CD4-positive, alpha-beta memory T cell (primary cell): ENCODE measurements around the gene LMF2. TPM values are rescaled to one million over a fixed set of nuclear protein-coding genes. Genes with fewer than 3 reads are reported as not detected.

ENCODE experiments used
- CTCF ChIA-PET: fragments of 350-600 bp; sonication (Branson Sonifier 250); formaldehyde crosslinking; loops from one replicate; lab custom pipeline; 2021; ENCODE audit warnings: inconsistent platforms; ENCODE audit not compliant: partially characterized antibody; lab: Charles Lee
- POLR2A ChIA-PET: fragments of 350-600 bp; sonication (Branson Sonifier 250); formaldehyde crosslinking; loops from one replicate; lab custom pipeline; 2021; ENCODE audit not compliant: partially characterized antibody; lab: Charles Lee
- DNase-seq, 5 donors: peaks; one replicate each; pipeline versions ENCODE4 v3.0.0 to v3.0.0-alpha.2; 2020 to 2022; ENCODE audit warnings: mixed read lengths in 1 of 5
- H3K27ac ChIP-seq: one replicate; pipeline ENCODE4 v1.7.0; 2013; ENCODE audit warnings: low read depth, low read length
- H3K27me3 ChIP-seq: 2 replicates; pipeline ENCODE4 v1.7.0; 2013; ENCODE audit warnings: mild to moderate bottlenecking, low read length, moderate library complexity; ENCODE audit not compliant: insufficient read depth
- H3K36me3 ChIP-seq: 2 replicates; pipeline ENCODE4 v1.7.0; 2013; ENCODE audit warnings: mild to moderate bottlenecking, low read length, moderate library complexity; ENCODE audit not compliant: insufficient read depth
- H3K4me1 ChIP-seq: 2 replicates; pipeline ENCODE4 v1.7.0; 2013; ENCODE audit warnings: mild to moderate bottlenecking, low read length, moderate library complexity; ENCODE audit not compliant: insufficient read depth
- H3K4me3 ChIP-seq, 2 donors: one replicate each; pipeline ENCODE4 v1.7.0; 2013; ENCODE audit warnings: low read length in 2 of 2, mild to moderate bottlenecking in 1 of 2
- H3K9me3 ChIP-seq, 2 donors: one replicate each; pipeline ENCODE4 v1.7.0; 2013; ENCODE audit warnings: low read length in 2 of 2, control low read depth in 1 of 2; ENCODE audit not compliant: control insufficient read depth in 1 of 2
- H3K27ac Mint-ChIP-seq, 7 donors: one replicate each; pipeline ENCODE4 v1.8.0; 2020 to 2021; ENCODE audit warnings: mixed read lengths in 7 of 7, mild to moderate bottlenecking in 6 of 7, inconsistent platforms in 3 of 7, moderate library complexity in 3 of 7
- H3K27me3 Mint-ChIP-seq, 2 donors: one replicate each; pipeline ENCODE4 v1.8.0; 2020 to 2021; ENCODE audit warnings: mixed read lengths in 2 of 2
- H3K36me3 Mint-ChIP-seq, 2 donors: one replicate each; pipeline ENCODE4 v1.8.0; 2020 to 2021; ENCODE audit warnings: mixed read lengths in 2 of 2, inconsistent platforms in 1 of 2, mild to moderate bottlenecking in 1 of 2
- H3K4me1 Mint-ChIP-seq, 4 donors: one replicate each; pipeline ENCODE4 v1.8.0; 2020 to 2021; ENCODE audit warnings: mixed read lengths in 4 of 4, mild to moderate bottlenecking in 1 of 4
- H3K4me3 Mint-ChIP-seq, 8 donors: one replicate each; pipeline ENCODE4 v1.8.0; 2020 to 2021; ENCODE audit warnings: mixed read lengths in 8 of 8, mild to moderate bottlenecking in 7 of 8, moderate library complexity in 6 of 8, inconsistent platforms in 3 of 8
- H3K9me3 Mint-ChIP-seq, 8 donors: one replicate each; pipeline ENCODE4 v1.8.0; 2020 to 2021; ENCODE audit warnings: mixed read lengths in 8 of 8, mild to moderate bottlenecking in 5 of 8, inconsistent platforms in 3 of 8, moderate library complexity in 1 of 8
- intact Hi-C: fragments of 100-400 bp; cut with micrococcal nuclease; formaldehyde crosslinking; loops from one replicate; pipeline ENCODE4 v1.15.1; 2023
- polyA plus RNA-seq, 2 donors: library from polyadenylated mRNA; unstranded; fragments of 300-500 nt; fragmentation: Illumina TruSeq; gene quantifications; one replicate each; pipeline ENCODE4 v1.2.3, GENCODE V29; 2021
- total RNA-seq, 2 experiments: library from RNA; stranded (reverse); gene quantifications; one replicate each; pipeline ENCODE4 v1.2.3, GENCODE V29; 2021

The LMF2 gene
- total and polyA plus RNA-seq, 4 experiments from 2014 or later: 21.7 to 155 (median 93.1) TPM

GRCh38 chr22:50530877-50531545 is 23.5 kb upstream of the LMF2 start:
- Mint-ChIP-seq H3K4me3 (peak overlapping the region; percentile 89 to 95 (median 92)), H3K36me3 (no peaks in the 10 kb centered on the region)

GRCh38 chr22:50530580-50530876 is 23.0 kb upstream of the LMF2 start:
- H3K27ac Mint-ChIP-seq: peak overlapping the region in 6 of 7 donors; percentile 97 to 99 (median 98)
- H3K4me3 ChIP-seq: peak overlapping the region; percentile 76 to 94
- H3K4me3 Mint-ChIP-seq: peak overlapping the region; percentile 77 to 95 (median 92)
- peaks cover 15 to 54% (median 38%) of the 10 kb centered on the region in 4 donors for H3K4me1 Mint-ChIP-seq
- ChIA-PET CTCF (no interaction called here), POLR2A (interaction anchor here (1.4 to 9.5 kb wide), 6 partner anchors 7 to 91 kb away, joined by 3 to 321 read pairs (median 18); partner anchors contain the start of gene SYCE3)
- peak in 2 of 5 donors; percentile 24 to 32 for DNase-seq
- H3K9me3 ChIP-seq: no peaks in the 10 kb centered on the region
- H3K36me3 ChIP-seq: no peaks in the 10 kb centered on the region
- no peaks in the 10 kb centered on the region for H3K27me3 Mint-ChIP-seq
- H3K9me3 Mint-ChIP-seq: peaks cover 0 to 2% (median 0%) of the 10 kb centered on the region in 8 donors
- peak overlapping the region; percentile 96 for H3K27ac ChIP-seq
- intact Hi-C loops: no loop called here
- H3K36me3 Mint-ChIP-seq: peaks cover 0 to 1% of the 10 kb centered on the region in 2 donors
- H3K4me1 ChIP-seq: peaks cover 54% of the 10 kb centered on the region
- H3K27me3 ChIP-seq: no peaks in the 10 kb centered on the region

More at GRCh38 chr22:50530877-50531545, 23.5 kb upstream of the LMF2 start:
- Mint-ChIP-seq H3K4me1 (peaks cover 15 to 54% (median 38%) of the 10 kb centered on the region in 4 donors), H3K27ac (peak overlapping the region; percentile 96 to 99 (median 97)), H3K9me3 (peaks cover 0 to 2% (median 0%) of the 10 kb centered on the region in 8 donors), H3K27me3 (no peaks in the 10 kb centered on the region)
- Histone ChIP-seq H3K36me3 (no peaks in the 10 kb centered on the region), H3K9me3 (no peaks in the 10 kb centered on the region), H3K4me1 (peaks cover 54% of the 10 kb centered on the region), H3K4me3 (peak overlapping the region; percentile 76 to 94), H3K27ac (peak overlapping the region; percentile 96), H3K27me3 (no peaks in the 10 kb centered on the region)
- intact Hi-C loops: loop anchor here (1.0 kb wide), 1 partner anchor 8 kb away; no protein-coding TSS in a partner anchor
- ChIA-PET POLR2A (interaction anchor here (1.4 to 9.5 kb wide), 9 partner anchors 7 to 90 kb away, joined by 3 to 321 read pairs (median 10); partner anchors contain the start of genes CHKB, KLHDC7B, LMF2 and NCAPH2), CTCF (no interaction called here)
- DNase-seq: peak; percentile 72 to 82 (median 77)

DNA sequence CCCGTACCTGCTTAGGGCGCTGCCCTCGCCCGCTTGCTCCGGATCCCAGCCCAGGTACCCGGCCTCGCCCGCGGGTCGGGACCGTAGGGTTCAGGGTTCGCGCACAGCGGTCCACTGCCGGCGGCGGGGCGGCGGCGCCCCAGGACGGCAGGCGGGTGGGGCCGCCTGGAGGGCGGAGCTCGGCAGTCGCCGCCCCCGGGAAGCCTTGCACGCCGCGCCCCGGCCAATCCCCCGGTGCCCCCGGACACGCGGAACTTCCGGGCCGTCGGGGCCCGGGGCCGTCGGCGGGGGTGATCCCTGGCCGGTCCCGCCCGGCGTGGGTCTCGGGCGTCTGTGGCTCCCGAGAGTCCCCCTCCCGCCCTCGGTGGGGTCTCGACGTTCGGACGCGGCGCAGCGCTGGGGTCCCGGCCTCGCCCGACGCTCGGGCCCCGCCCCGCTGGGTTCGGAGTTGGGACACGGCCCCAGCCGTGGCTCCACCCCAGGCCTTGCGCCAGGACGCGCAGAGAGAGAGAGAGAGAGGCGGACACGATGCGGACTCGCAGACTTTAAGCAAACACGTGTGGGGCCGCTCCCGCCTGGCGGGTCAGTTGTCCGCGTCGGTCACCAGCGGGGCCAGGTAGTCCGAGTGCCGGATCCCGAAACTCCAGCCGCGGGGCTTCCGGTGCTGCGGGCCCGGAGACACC is 22.5 kb upstream of the LMF2 start, which contains the start of gene TYMP:
Gene TYMP (minus strand): TSS at position 116 of the 683 bp plus-strand sequence. CDS start 303 bp downstream, outside the sequence.
- H3K27ac Mint-ChIP-seq: peak within 1 kb of the TSS; percentile 96 to 99 (median 97)
- peak within 1 kb of the TSS; percentile 76 to 94 for H3K4me3 ChIP-seq

GRCh38 chr22:50529416-50529896 is 22.0 kb upstream of the LMF2 start:
- no peaks in the 10 kb centered on the region for H3K36me3 ChIP-seq
- Mint-ChIP-seq H3K36me3 (peaks cover 2 to 8% of the 10 kb centered on the region in 2 donors), H3K4me1 (peaks cover 19 to 57% (median 41%) of the 10 kb centered on the region in 4 donors), H3K9me3 (peaks cover 0 to 2% (median 0%) of the 10 kb centered on the region in 8 donors), H3K4me3 (peak overlapping the region in 7 of 8 donors; percentile 25 to 74 (median 40)), H3K27ac (peak overlapping the region; percentile 46 to 97 (median 75)), H3K27me3 (no peaks in the 10 kb centered on the region)
- H3K9me3 ChIP-seq: no peaks in the 10 kb centered on the region
- H3K27me3 ChIP-seq: no peaks in the 10 kb centered on the region
- peak overlapping the region; percentile 96 for H3K27ac ChIP-seq
- ChIA-PET POLR2A (interaction anchor here (1.0 to 9.5 kb wide), 12 partner anchors 9 to 283 kb away, joined by 3 to 321 read pairs (median 11); partner anchors contain the start of genes ARSA, CHKB, HDAC10 and KLHDC7B), CTCF (interaction anchor here (1.2 to 5.1 kb wide), 2 partner anchors 10 to 20 kb away, joined by 3 to 135 read pairs; no protein-coding TSS in a partner anchor)
- intact Hi-C loops: loop anchor here (5.0 kb wide), 2 partner anchors 287 to 337 kb away; no protein-coding TSS in a partner anchor
- DNase-seq: peak in 1 of 5 donors; percentile 53
- peaks cover 61% of the 10 kb centered on the region for H3K4me1 ChIP-seq
- peak overlapping the region in 1 of 2 donors; percentile 94 for H3K4me3 ChIP-seq

More for the DNA sequence above, 22.5 kb upstream of the LMF2 start, which contains the start of gene TYMP:
- ChIA-PET POLR2A (interaction anchor here (1.0 to 9.5 kb wide), 12 partner anchors 8 to 284 kb away, joined by 3 to 321 read pairs (median 11); partner anchors contain the start of genes ARSA, CHKB, HDAC10 and KLHDC7B), CTCF (interaction anchor here (5.1 kb wide), 1 partner anchor 9 kb away, joined by 135 read pairs; no protein-coding TSS in a partner anchor)
- Histone ChIP-seq H3K4me1 (peaks cover 55% of the 10 kb centered on the region), H3K9me3 (no peaks in the 10 kb centered on the region), H3K27ac (peak within 1 kb of the TSS; percentile 96), H3K27me3 (no peaks in the 10 kb centered on the region), H3K36me3 (no peaks in the 10 kb centered on the region)
- Mint-ChIP-seq H3K4me3 (peak within 1 kb of the TSS; percentile 89 to 95 (median 92)), H3K27me3 (no peaks in the 10 kb centered on the region), H3K9me3 (peaks cover 0 to 2% (median 0%) of the 10 kb centered on the region in 8 donors), H3K36me3 (peaks cover 0 to 3% of the 10 kb centered on the region in 2 donors), H3K4me1 (peaks cover 15 to 54% (median 38%) of the 10 kb centered on the region in 4 donors)
- intact Hi-C loops: loop anchor here (5.0 kb wide), 2 partner anchors 288 to 338 kb away; no protein-coding TSS in a partner anchor
- peak; percentile 55 to 65 (median 59) for DNase-seq

- Mint-ChIP-seq H3K4me3 (peak overlapping the region; percentile 31 to 83 (median 60)), H3K36me3 (peaks cover 3 to 9% of the 10 kb centered on the region in 2 donors), H3K27me3 (no peaks in the 10 kb centered on the region), H3K9me3 (peaks cover 0 to 2% (median 0%) of the 10 kb centered on the region in 8 donors), H3K27ac (peak overlapping the region; percentile 77 to 97 (median 83)), H3K4me1 (peaks cover 17 to 53% (median 38%) of the 10 kb centered on the region in 4 donors)
- intact Hi-C loops: loop anchor here (5.0 kb wide), 2 partner anchors 287 to 337 kb away; no protein-coding TSS in a partner anchor
- Histone ChIP-seq H3K9me3 (no peaks in the 10 kb centered on the region), H3K4me1 (peaks cover 63% of the 10 kb centered on the region), H3K4me3 (peak overlapping the region in 1 of 2 donors; percentile 94), H3K27me3 (no peaks in the 10 kb centered on the region), H3K36me3 (no peaks in the 10 kb centered on the region), H3K27ac (peak overlapping the region; percentile 96)
- CTCF ChIA-PET: interaction anchor here (1.2 to 5.1 kb wide), 2 partner anchors 11 to 19 kb away, joined by 3 to 135 read pairs; no protein-coding TSS in a partner anchor
- peak in 1 of 5 donors; percentile 41 for DNase-seq
- POLR2A ChIA-PET: interaction anchor here (0.8 to 9.5 kb wide), 12 partner anchors 9 to 277 kb away, joined by 3 to 321 read pairs (median 11); partner anchors contain the start of genes ARSA, CHKB, HDAC10 and LMF2
Measured at GRCh38 chr22:50528682-50529415, 21.3 kb upstream of the LMF2 start.
